HepG2 (cell line): ENCODE results near the gene LSM12. TPM values are rescaled to one million over a fixed set of nuclear protein-coding genes. Genes with fewer than 3 reads are reported as not detected.

Source experiments
- ATF1 ChIP-seq: IDR thresholded peaks from 2 replicates; pipeline ENCODE4 v1.6.1; 2016; ENCODE audit warnings: mild to moderate bottlenecking, control low read depth
- CTCF ChIP-seq: sonication (generic); formaldehyde crosslinking; IDR thresholded peaks from 2 replicates; pipeline ENCODE4 v1.5.0; 2020; ENCODE audit warnings: mild to moderate bottlenecking, missing genetic modification reagents, moderate library complexity
- E2F2 ChIP-seq: sonication (generic); formaldehyde crosslinking; IDR thresholded peaks from 2 replicates; pipeline ENCODE4 v1.4.0; 2020; ENCODE audit warnings: missing genetic modification reagents, borderline replicate concordance
- HINFP ChIP-seq: sonication (generic); formaldehyde crosslinking; IDR thresholded peaks from 2 replicates; pipeline ENCODE4 v1.4.0; 2020; ENCODE audit warnings: low read depth, mild to moderate bottlenecking, missing genetic modification reagents
- HOXA3 ChIP-seq: sonication (generic); formaldehyde crosslinking; IDR thresholded peaks from 2 replicates; pipeline ENCODE4 v1.5.0; 2020; ENCODE audit warnings: missing genetic modification reagents
- KLF9 ChIP-seq: IDR thresholded peaks from 2 replicates; pipeline ENCODE4 v1.6.1; 2016; ENCODE audit warnings: low read depth
- LCORL ChIP-seq, 2 experiments: fragments of 450-650 bp in 1 of 2; sonication (generic) in 1 of 2; formaldehyde crosslinking in 1 of 2; IDR thresholded peaks; 2 replicates each; pipeline versions ENCODE4 v1.5.0 to v1.6.1; 2017 to 2020; ENCODE audit warnings: antibody characterized with exemption in 1 of 2, missing genetic modification reagents in 1 of 2
- MLX ChIP-seq: IDR thresholded peaks from 2 replicates; pipeline ENCODE4 v1.6.1; 2016
- RFX5 ChIP-seq: IDR thresholded peaks from 2 replicates; pipeline ENCODE4 v1.6.1; 2011; ENCODE audit warnings: low read depth, low read length, improper control_type of control experiment
- SP5 ChIP-seq: IDR thresholded peaks from 2 replicates; pipeline ENCODE4 v1.6.1; 2016; ENCODE audit warnings: low read depth, borderline replicate concordance
- SRSF9 ChIP-seq: fragments of 200-400 bp; formaldehyde crosslinking; IDR thresholded peaks from 2 replicates; pipeline ENCODE4 v1.6.1; 2018; ENCODE audit warnings: borderline replicate concordance, mild to moderate bottlenecking, low read depth, low read length; ENCODE audit not compliant: insufficient read depth, poor library complexity, severe bottlenecking
- TCF7 ChIP-seq: sonication (generic); IDR thresholded peaks from 2 replicates; pipeline ENCODE4 v1.6.1; 2016; ENCODE audit warnings: antibody characterized with exemption, low read depth
- ZBTB42 ChIP-seq: sonication (generic); formaldehyde crosslinking; IDR thresholded peaks from 2 replicates; pipeline ENCODE4 v1.5.0; 2020; ENCODE audit warnings: mild to moderate bottlenecking, missing genetic modification reagents
- ZNF337 ChIP-seq: sonication (generic); formaldehyde crosslinking; IDR thresholded peaks from 2 replicates; pipeline ENCODE4 v1.5.1; 2020; ENCODE audit warnings: missing genetic modification reagents, low read depth, mild to moderate bottlenecking, borderline replicate concordance
- ZNF512B ChIP-seq: sonication (generic); formaldehyde crosslinking; IDR thresholded peaks from 2 replicates; pipeline ENCODE4 v1.5.1; 2020; ENCODE audit warnings: missing genetic modification reagents, mild to moderate bottlenecking, borderline replicate concordance
- ZNF513 ChIP-seq: sonication (generic); formaldehyde crosslinking; conservative IDR thresholded peaks from 2 replicates; pipeline ENCODE4 v1.5.0; 2020; ENCODE audit warnings: missing genetic modification reagents
- ZNF580 ChIP-seq: IDR thresholded peaks from 2 replicates; pipeline ENCODE4 v1.6.1; 2016; ENCODE audit warnings: low read depth, borderline replicate concordance
- ZNF839 ChIP-seq: sonication (generic); formaldehyde crosslinking; IDR thresholded peaks from 2 replicates; pipeline ENCODE4 v1.4.0; 2020; ENCODE audit warnings: missing genetic modification reagents, mild to moderate bottlenecking, borderline replicate concordance
- ZNF883 ChIP-seq: sonication (generic); formaldehyde crosslinking; IDR thresholded peaks from 2 replicates; pipeline ENCODE4 v1.5.1; 2020; ENCODE audit warnings: mild to moderate bottlenecking, missing genetic modification reagents; ENCODE audit errors: not compliant biosample characterization
- polyA plus RNA-seq, 8 experiments: library from polyadenylated mRNA; depleted of rRNA in 3 of 8; stranded (reverse) in 7 of 8; unstranded in 1 of 8; fragments of >200 nt; fragmentation: Illumina TruSeq in 4 of 8; extraction: Trizol in 4 of 8; gene quantifications; 2 replicates each; pipeline versions ENCODE4 v1.2.1 to v1.2.3, GENCODE V29; 2011 to 2016; ENCODE audit warnings: low read depth in 4 of 8, missing spikeins in 1 of 8, mixed read lengths in 1 of 8; ENCODE audit not compliant: insufficient read depth in 1 of 8
- total RNA-seq, 5 experiments: library from RNA; depleted of rRNA; stranded (reverse); fragments of >200 nt; fragmentation: Illumina TruSeq; extraction: Trizol; gene quantifications; 2 replicates each; pipeline ENCODE4 v1.2.3, GENCODE V29; 2016; ENCODE audit warnings: low read depth in 1 of 5

Gene LSM12
- total and polyA plus RNA-seq, 2 of the 13 experiments (the other 11 are each of a cell fraction or from before 2014, with no cell fraction given) = 52.8 to 55.7 TPM

GRCh38 chr17:44000871-44001460 lies 65.5 kb downstream of the LSM12 start (continued):
- TF ChIP-seq ATF1 (no peak), SRSF9 (no peak), ZNF337 (CRISPR knock-in tag) (no peak), HOXA3 (CRISPR knock-in tag) (no peak), TCF7 (0 out of 2 replicates have a peak, but pooled peaks have one; percentile 1), HINFP (CRISPR knock-in tag) (0 out of 2 replicates have a peak, but pooled peaks have one; percentile 53), ZNF883 (no peak), MLX (CRISPR knock-in tag) (no peak), ZNF513 (CRISPR knock-in tag) (no peak), ZNF580 (CRISPR knock-in tag) (no peak), CTCF (CRISPR knock-in tag) (0 out of 2 replicates have a peak, but pooled peaks have one; percentile 1), ZBTB42 (CRISPR knock-in tag) (peak; percentile 33; the same call in 1 of the 2 replicates), ZNF839 (CRISPR knock-in tag) (no peak), RFX5 (no peak), E2F2 (CRISPR knock-in tag) (no peak), KLF9 (CRISPR knock-in tag) (no peak), LCORL (IDR thresholded peaks at IDR 0.05) (no peak), LCORL (CRISPR knock-in tag; IDR thresholded peaks at IDR 0.05) (no peak), SP5 (no peak), ZNF512B (CRISPR knock-in tag) (no peak)
